ENCODE results near the gene FLRT3. TPM values are rescaled to one million over a fixed set of nuclear protein-coding genes. Genes with fewer than 3 reads are reported as not detected.

Gene FLRT3
- total and polyA plus RNA-seq, 9 donors: 4.8 to 30.8 (median 10.1) TPM

- no peak for TF ChIP-seq POLR2A (IDR thresholded peaks at IDR 0.05)
- no peak for TF ChIP-seq EP300 (IDR thresholded peaks at IDR 0.05)
- TF ChIP-seq CTCF (IDR thresholded peaks at IDR 0.05): no peak
- intact Hi-C loops (cut with DNase I): no loop called here
- Histone ChIP-seq H3K27me3 (no peaks in the 10 kb centered on the region), H3K9me3 (no peaks in the 10 kb centered on the region), H3K36me3 (no peaks in the 10 kb centered on the region), H3K4me1 (ENCODE audit: insufficient read depth) (no peaks in the 10 kb centered on the region), H3K4me3 (no peak overlapping the region), H3K27ac (no peak overlapping the region)
- 38 to 53% (median 42%) methylated on average over 3 of the region's 3 CpGs for WGBS, 3 donors
- no peak for DNase-seq
Observed at GRCh38 chr20:14295770-14296309, 41.6 kb downstream of the FLRT3 start.

- no peaks in the 10 kb centered on the region for H3K36me3 ChIP-seq
- WGBS, 3 donors: 32 to 44% (median 36%) methylated on average over 2 of the region's 2 CpGs
Observed at GRCh38 chr20:14295238-14295637, 42.2 kb downstream of the FLRT3 start.

GRCh38 chr20:14291502-14291901 is 45.9 kb downstream of the FLRT3 start:
- H3K9me3 ChIP-seq: no peaks in the 10 kb centered on the region
- H3K27ac ChIP-seq: no peak overlapping the region
- TF ChIP-seq POLR2A (IDR thresholded peaks at IDR 0.05) (no peak), EP300 (IDR thresholded peaks at IDR 0.05) (no peak), CTCF (IDR thresholded peaks at IDR 0.05) (no peak)
- no peak for DNase-seq
- no peak overlapping the region for H3K4me3 ChIP-seq
- intact Hi-C loops (cut with DNase I): no loop called here
- no peaks in the 10 kb centered on the region for H3K36me3 ChIP-seq
- H3K27me3 ChIP-seq: no peaks in the 10 kb centered on the region
- no peaks in the 10 kb centered on the region for H3K4me1 ChIP-seq (ENCODE audit: insufficient read depth)
- 93 to 97% (median 94%) methylated on average over 1 of the region's 1 CpG for WGBS, 3 donors

More at GRCh38 chr20:14295238-14295637, 42.2 kb downstream of the FLRT3 start:
- no peak overlapping the region for H3K27ac ChIP-seq
- H3K27me3 ChIP-seq: no peaks in the 10 kb centered on the region
- DNase-seq: no peak
- no peaks in the 10 kb centered on the region for H3K4me1 ChIP-seq (ENCODE audit: insufficient read depth)
- H3K9me3 ChIP-seq: no peaks in the 10 kb centered on the region
- TF ChIP-seq CTCF (IDR thresholded peaks at IDR 0.05) (no peak), POLR2A (IDR thresholded peaks at IDR 0.05) (no peak), EP300 (IDR thresholded peaks at IDR 0.05) (no peak)
- no peak overlapping the region for H3K4me3 ChIP-seq
- intact Hi-C loops (cut with DNase I): no loop called here

- Histone ChIP-seq H3K36me3 (no peaks in the 10 kb centered on the region), H3K4me1 (ENCODE audit: insufficient read depth) (no peaks in the 10 kb centered on the region), H3K27ac (no peak overlapping the region), H3K4me3 (no peak overlapping the region), H3K27me3 (no peaks in the 10 kb centered on the region), H3K9me3 (no peaks in the 10 kb centered on the region)
- TF ChIP-seq EP300 (IDR thresholded peaks at IDR 0.05): no peak
- 85 to 94% (median 92%) methylated on average over 3 of the region's 3 CpGs for WGBS, 3 donors
- intact Hi-C loops (cut with DNase I): no loop called here
- DNase-seq: no peak
Observed at GRCh38 chr20:14288341-14289330, 48.8 kb downstream of the FLRT3 start.

- no peaks in the 10 kb centered on the region for H3K9me3 ChIP-seq
- 89 to 99% (median 97%) methylated on average over 1 of the region's 1 CpG for WGBS, 3 donors
- no peak overlapping the region for H3K4me3 ChIP-seq
- no peaks in the 10 kb centered on the region for H3K4me1 ChIP-seq (ENCODE audit: insufficient read depth)
- H3K27me3 ChIP-seq: no peaks in the 10 kb centered on the region
- TF ChIP-seq EP300 (IDR thresholded peaks at IDR 0.05): no peak
- no peak for TF ChIP-seq POLR2A (IDR thresholded peaks at IDR 0.05)
- TF ChIP-seq CTCF (IDR thresholded peaks at IDR 0.05): no peak
- H3K36me3 ChIP-seq: no peaks in the 10 kb centered on the region
- no peak overlapping the region for H3K27ac ChIP-seq
- DNase-seq: no peak
- intact Hi-C loops (cut with DNase I): no loop called here
Observed at GRCh38 chr20:14284443-14284842, 53.0 kb downstream of the FLRT3 start.

All from ovary (tissue), 9 donors.